IMR-90 (cell line): ENCODE measurements around the gene CERT1. TPM values are rescaled to one million over a fixed set of nuclear protein-coding genes. Genes with fewer than 3 reads are reported as not detected.

ENCODE experiments used
- ATAC-seq: fragments of 200-7000 bp; cut with Tn5 transposase; 2 replicates; pipeline ENCODE4 v1.9.1; 2020; ENCODE audit warnings: low read depth, mild to moderate bottlenecking, moderate library complexity
- BruUV-seq: library from RNA; stranded (reverse); fragments of 400-500 nt; replicated peaks from 2 replicates; lab custom pipeline; 2021; lab: Mats Ljungman, UMichigan
- CTCF ChIA-PET: fragments of 300-600 bp; formaldehyde crosslinking; extraction: SDS; loops from one replicate; lab custom pipeline; 2021; ENCODE audit warnings: antibody characterized with exemption; lab: Yijun Ruan, JAX
- POLR2A ChIA-PET: fragments of 300-600 bp; sonication (Branson Sonifier 250); formaldehyde crosslinking; loops from one replicate; lab custom pipeline; 2022; ENCODE audit warnings: antibody characterized with exemption; ENCODE audit not compliant: unreplicated experiment; lab: Charles Lee
- DNase-seq: peaks from one replicate; pipeline ENCODE4 v3.0.0; 2013
- H2AFZ ChIP-seq: replicated peaks from 2 replicates; pipeline ENCODE3; 2013; ENCODE audit warnings: low read length, mild to moderate bottlenecking; ENCODE audit not compliant: poor library complexity
- H2AK5ac ChIP-seq: 2 replicates; pipeline ENCODE4 v1.6.1; 2013; ENCODE audit warnings: low read depth, low read length, inconsistent platforms
- H2AK9ac ChIP-seq: replicated peaks from 2 replicates; pipeline ENCODE3; 2013; ENCODE audit warnings: mild to moderate bottlenecking, low read depth, low read length, moderate library complexity; ENCODE audit not compliant: poor library complexity
- H2BK120ac ChIP-seq: 2 replicates; pipeline ENCODE4 v1.6.1; 2013; ENCODE audit warnings: low read depth, low read length, inconsistent platforms
- H2BK15ac ChIP-seq: 3 replicates; pipeline ENCODE4 v1.6.1; 2013; ENCODE audit warnings: low read depth, low read length, inconsistent platforms
- H2BK20ac ChIP-seq: 2 replicates; pipeline ENCODE4 v1.6.1; 2013; ENCODE audit warnings: low read depth, mild to moderate bottlenecking, inconsistent platforms, low read length, moderate library complexity
- H2BK5ac ChIP-seq: 2 replicates; pipeline ENCODE4 v1.6.1; 2013; ENCODE audit warnings: mild to moderate bottlenecking, low read depth, low read length, inconsistent platforms; ENCODE audit not compliant: poor library complexity, severe bottlenecking
- H3K14ac ChIP-seq: replicated peaks from 2 replicates; pipeline ENCODE4 v1.6.1; 2013; ENCODE audit warnings: low read depth, low read length, inconsistent platforms
- H3K18ac ChIP-seq: 2 replicates; pipeline ENCODE4 v1.6.1; 2013; ENCODE audit warnings: low read depth, low read length, control low read depth
- H3K23ac ChIP-seq: 2 replicates; pipeline ENCODE4 v1.6.1; 2013; ENCODE audit warnings: low read depth, low read length, inconsistent platforms
- H3K27ac ChIP-seq: 2 replicates; pipeline ENCODE4 v1.5.1; 2013; ENCODE audit warnings: mild to moderate bottlenecking, control low read depth, low read length; ENCODE audit not compliant: insufficient read depth
- H3K27me3 ChIP-seq: 2 replicates; pipeline ENCODE4 v1.6.1; 2013; ENCODE audit warnings: low read length; ENCODE audit not compliant: control insufficient read depth, insufficient read depth
- H3K36me3 ChIP-seq: 2 replicates; pipeline ENCODE4 v1.6.1; 2013; ENCODE audit warnings: low read length, mixed read lengths; ENCODE audit not compliant: control insufficient read depth, insufficient read depth
- H3K4ac ChIP-seq: 2 replicates; pipeline ENCODE4 v1.6.1; 2013; ENCODE audit warnings: low read depth, low read length, inconsistent platforms
- H3K4me1 ChIP-seq: 2 replicates; pipeline ENCODE4 v1.6.1; 2013; ENCODE audit warnings: low read length, mixed read lengths; ENCODE audit not compliant: control insufficient read depth, insufficient read depth
- H3K4me2 ChIP-seq: 2 replicates; pipeline ENCODE4 v1.6.1; 2013; ENCODE audit warnings: low read depth, mild to moderate bottlenecking, control low read depth, low read length, moderate library complexity
- H3K4me3 ChIP-seq: 2 replicates; pipeline ENCODE4 v1.5.1; 2013; ENCODE audit warnings: low read depth, mild to moderate bottlenecking, control low read depth, low read length, moderate library complexity; ENCODE audit not compliant: insufficient read depth
- H3K56ac ChIP-seq: 2 replicates; pipeline ENCODE4 v1.6.1; 2013; ENCODE audit warnings: low read length, inconsistent platforms; ENCODE audit not compliant: insufficient read depth; ENCODE audit errors: extremely low read depth
- H3K79me1 ChIP-seq, 2 experiments: 2 replicates each; pipeline ENCODE4 v1.6.1; 2013; ENCODE audit warnings: low read length in 2 of 2, inconsistent platforms in 1 of 2, low read depth in 1 of 2
- H3K9ac ChIP-seq: 2 replicates; pipeline ENCODE4 v1.6.1; 2013; ENCODE audit warnings: low read depth, low read length, control low read depth
- H3K9me1 ChIP-seq: 2 replicates; pipeline ENCODE4 v1.6.1; 2013; ENCODE audit warnings: low read length, inconsistent platforms; ENCODE audit not compliant: insufficient read depth
- H3K9me3 ChIP-seq: 2 replicates; pipeline ENCODE4 v1.6.1; 2013; ENCODE audit warnings: low read length; ENCODE audit not compliant: control insufficient read depth, insufficient read depth
- H4K20me1 ChIP-seq: 2 replicates; pipeline ENCODE4 v1.6.1; 2013; ENCODE audit warnings: low read length, inconsistent platforms; ENCODE audit not compliant: insufficient read depth
- H4K5ac ChIP-seq: 2 replicates; pipeline ENCODE4 v1.6.1; 2013; ENCODE audit warnings: mild to moderate bottlenecking, low read depth, low read length, control low read depth
- H4K8ac ChIP-seq, 2 experiments: 2 replicates each; pipeline ENCODE4 v1.6.1; 2013; ENCODE audit warnings: low read depth in 2 of 2, low read length in 2 of 2, control low read depth in 1 of 2, inconsistent platforms in 1 of 2
- H4K91ac ChIP-seq: 2 replicates; pipeline ENCODE4 v1.6.1; 2013; ENCODE audit warnings: low read depth, low read length, inconsistent platforms; ENCODE audit not compliant: insufficient read depth
- BHLHE40 ChIP-seq: fragments of 150-350 bp; IDR thresholded peaks from 2 replicates; pipeline ENCODE4 v1.6.1; 2016; ENCODE audit warnings: mild to moderate bottlenecking, low read depth, low read length
- CEBPB ChIP-seq: IDR thresholded peaks from 2 replicates; pipeline ENCODE4 v1.6.1; 2012; ENCODE audit warnings: low read depth, low read length, improper control_type of control experiment
- CHD1 ChIP-seq: IDR thresholded peaks from 2 replicates; pipeline ENCODE4 v1.6.1; 2012; ENCODE audit warnings: low read depth, low read length, improper control_type of control experiment
- CTCF ChIP-seq: conservative IDR thresholded peaks from 2 replicates; pipeline ENCODE4 v1.5.1; 2012; ENCODE audit warnings: mild to moderate bottlenecking, low read depth, low read length, improper control_type of control experiment
- ELK1 ChIP-seq: fragments of 150-350 bp; IDR thresholded peaks from 2 replicates; pipeline ENCODE4 v1.6.1; 2016; ENCODE audit warnings: low read depth, mild to moderate bottlenecking, low read length, moderate library complexity, borderline replicate concordance
- FOS ChIP-seq: fragments of 150-350 bp; IDR thresholded peaks from 2 replicates; pipeline ENCODE4 v1.6.1; 2016; ENCODE audit warnings: low read depth, low read length
- MAFK ChIP-seq: IDR thresholded peaks from 2 replicates; pipeline ENCODE4 v1.6.1; 2012; ENCODE audit warnings: low read depth, low read length, improper control_type of control experiment
- MAZ ChIP-seq: IDR thresholded peaks from 2 replicates; pipeline ENCODE4 v1.6.1; 2012; ENCODE audit warnings: low read depth, mild to moderate bottlenecking, low read length, improper control_type of control experiment, moderate library complexity, borderline replicate concordance
- MXI1 ChIP-seq: IDR thresholded peaks from 2 replicates; pipeline ENCODE4 v1.6.1; 2012; ENCODE audit warnings: low read depth, mild to moderate bottlenecking, low read length, moderate library complexity, borderline replicate concordance
- NFE2L2 ChIP-seq: fragments of 150-350 bp; IDR thresholded peaks from 2 replicates; pipeline ENCODE4 v1.6.1; 2016; ENCODE audit warnings: low read depth, mild to moderate bottlenecking, low read length
- POLR2A ChIP-seq: IDR thresholded peaks from 2 replicates; pipeline ENCODE4 v1.6.1; 2012; ENCODE audit warnings: mild to moderate bottlenecking, low read depth, low read length
- RAD21 ChIP-seq: IDR thresholded peaks from 2 replicates; pipeline ENCODE4 v1.6.1; 2012; ENCODE audit warnings: low read length, improper control_type of control experiment
- RCOR1 ChIP-seq: IDR thresholded peaks from 2 replicates; pipeline ENCODE4 v1.6.1; 2012; ENCODE audit warnings: mild to moderate bottlenecking, low read length, improper control_type of control experiment; ENCODE audit not compliant: insufficient replicate concordance
- RFX5 ChIP-seq: IDR thresholded peaks from 2 replicates; pipeline ENCODE4 v1.8.0; 2012; ENCODE audit warnings: low read depth, mild to moderate bottlenecking, low read length, moderate library complexity
- SMC3 ChIP-seq: fragments of 150-350 bp; IDR thresholded peaks from 2 replicates; pipeline ENCODE4 v1.6.1; 2016; ENCODE audit warnings: low read depth, mild to moderate bottlenecking, antibody characterized with exemption, low read length, moderate library complexity
- USF2 ChIP-seq: fragments of 150-350 bp; IDR thresholded peaks from 2 replicates; pipeline ENCODE4 v1.6.1; 2017; ENCODE audit warnings: mild to moderate bottlenecking, antibody characterized with exemption, low read length, low read depth
- WGBS, 2 experiments: methylation state at CpG; one replicate each; pipeline versions ENCODE4 v1.1.5 to v1.1.7; 2013; ENCODE audit warnings: missing lambda C conversion rate in 2 of 2; ENCODE audit not compliant: insufficient read length in 1 of 2; ENCODE audit errors: extremely low coverage in 2 of 2; 5-methylcytosine and 5-hydroxymethylcytosine counted together
- dilution Hi-C: fragments of 300-500 bp; cut with HindIII; formaldehyde crosslinking; loops from one replicate; pipeline ENCODE4 v1.14.3; 2018; ENCODE audit warnings: low sequenced_read_pairs; ENCODE audit not compliant: unreplicated experiment
- in situ Hi-C: fragments of 300-500 bp; cut with MboI; formaldehyde crosslinking; loops from 3 replicates; pipeline ENCODE4 v1.14.3; 2019; ENCODE audit warnings: low sequenced_read_pairs, inconsistent platforms, mixed read lengths
- intact Hi-C: fragments of 100-400 bp; cut with micrococcal nuclease; formaldehyde crosslinking; loops from 2 replicates; pipeline ENCODE4 v1.10.0; 2022
- polyA plus RNA-seq, 3 experiments: library from polyadenylated mRNA; depleted of rRNA; stranded (reverse); fragments of >200 nt; gene quantifications; 2 replicates each; pipeline ENCODE4 v1.2.3, GENCODE V29; 2012; ENCODE audit warnings: low replicate concordance in 1 of 3
- total RNA-seq: library from RNA; depleted of rRNA; stranded (reverse); fragments of >200 nt; gene quantifications from 2 replicates; pipeline ENCODE4 v1.2.3, GENCODE V29; 2012

CERT1 gene
- total and polyA plus RNA-seq, 2 of the 4 experiments (the other 2 are of a cell fraction), result 7.2 TPM

- in situ Hi-C loops, result no loop called here
- intact Hi-C loops, result no loop called here
These were observed 13.9 kb upstream of the CERT1 start for GRCh38 chr5:75525344-75525743.

More at GRCh38 chr5:75525344-75525743, 13.9 kb upstream of the CERT1 start:
- DNase-seq (no peak), ATAC-seq (no peak)
- H3K4me2 ChIP-seq, result no peak overlapping the region
- no peak overlapping the region for H2BK5ac ChIP-seq
- POLR2A ChIA-PET, result no interaction called here
- no peak overlapping the region for H3K4me3 ChIP-seq
- no peak overlapping the region for H3K14ac ChIP-seq
- H3K36me3 ChIP-seq, result 0 out of 2 replicates have a peak, but pooled peaks cover 1% of the 10 kb centered on the region
- peaks cover 4% of the 10 kb centered on the region; the same call in 1 of the 2 replicates for H3K9me1 ChIP-seq
- H3K9ac ChIP-seq, result no peak overlapping the region
- peaks cover 23 to 38% of the 10 kb centered on the region in 2 experiments for H3K79me1 ChIP-seq
- dilution Hi-C loops, result no loop called here
- H2BK20ac ChIP-seq, result no peak overlapping the region
- H3K27me3 ChIP-seq, result no peaks in the 10 kb centered on the region
- H2AFZ ChIP-seq, result no peak overlapping the region
- no peak overlapping the region for H3K56ac ChIP-seq
- no peak overlapping the region for H2AK9ac ChIP-seq
- H3K4ac ChIP-seq, result no peak overlapping the region
- H4K5ac ChIP-seq, result no peak overlapping the region
- no peak overlapping the region for H2AK5ac ChIP-seq
- H4K8ac ChIP-seq, result no peak overlapping the region
- no peaks in the 10 kb centered on the region; the same call in 1 of the 2 replicates for H4K20me1 ChIP-seq
- no TSS peak for BruUV-seq
- no peak for TF ChIP-seq CTCF
- no peak for TF ChIP-seq ELK1
- no peak for TF ChIP-seq FOS
- TF ChIP-seq CHD1, result no peak
- TF ChIP-seq USF2, result no peak
- no peak for TF ChIP-seq RAD21
- TF ChIP-seq RFX5, result no peak
- no peak for TF ChIP-seq POLR2A
- no peak for TF ChIP-seq SMC3
- TF ChIP-seq RCOR1, result no peak
- TF ChIP-seq MXI1, result no peak
- TF ChIP-seq NFE2L2, result no peak
- no peak for TF ChIP-seq MAZ
- TF ChIP-seq CEBPB, result no peak
- no peak for TF ChIP-seq MAFK
- no peak for TF ChIP-seq BHLHE40
- H3K4me1 ChIP-seq, result no peaks in the 10 kb centered on the region
- peaks cover 3% of the 10 kb centered on the region; the same call in 1 of the 2 replicates for H3K9me3 ChIP-seq
- no CpG with 5 or more reads among the region's 1 CpG for WGBS, 2 experiments
- H3K23ac ChIP-seq, result no peak overlapping the region
- H3K18ac ChIP-seq, result no peak overlapping the region
- H4K91ac ChIP-seq, result no peak overlapping the region
- no peak overlapping the region for H3K27ac ChIP-seq
- no peak overlapping the region for H2BK15ac ChIP-seq
- CTCF ChIA-PET, result no interaction called here
- H2BK120ac ChIP-seq, result no peak overlapping the region
